K562 (cell line): ENCODE measurements around the gene PHETA1.

ENCODE experiments used
- ATF3 ChIP-seq, 2 experiments: fragments of 450-650 bp in 1 of 2; sonication (generic) in 1 of 2; formaldehyde crosslinking in 1 of 2; IDR thresholded peaks in 1 of 2; conservative IDR thresholded peaks in 1 of 2; 2 replicates each; pipeline versions ENCODE4 v1.6.1 to v1.8.1; 2016 to 2023; ENCODE audit warnings: mild to moderate bottlenecking in 2 of 2, moderate library complexity in 2 of 2, inconsistent platforms in 1 of 2, missing genetic modification reagents in 1 of 2
- CBFA2T3 ChIP-seq: fragments of 450-650 bp; IDR thresholded peaks from 2 replicates; pipeline ENCODE4 v1.6.1; 2017
- CHCHD3 ChIP-seq: fragments of 250-450 bp; sonication (Bioruptor Pico); IDR thresholded peaks from 2 replicates; pipeline ENCODE4 v2.1.2; 2022; ENCODE audit warnings: mild to moderate bottlenecking
- DPF2 ChIP-seq: fragments of 450-650 bp; IDR thresholded peaks from 2 replicates; pipeline ENCODE4 v1.6.1; 2016
- EGR1 ChIP-seq: fragments of 450-650 bp; conservative IDR thresholded peaks from 2 replicates; pipeline ENCODE4 v1.6.1; 2017; ENCODE audit warnings: mild to moderate bottlenecking
- POLR2A ChIP-seq: fragments of 450-650 bp; conservative IDR thresholded peaks from 2 replicates; pipeline ENCODE4 v1.6.1; 2016
- RERE ChIP-seq: sonication (generic); formaldehyde crosslinking; IDR thresholded peaks from 2 replicates; pipeline ENCODE4 v1.8.0; 2023; ENCODE audit warnings: missing genetic modification reagents, mild to moderate bottlenecking, borderline replicate concordance
- SMAD3 ChIP-seq: fragments of 450-650 bp; formaldehyde crosslinking; conservative IDR thresholded peaks from 2 replicates; pipeline ENCODE4 v1.4.0; 2020; ENCODE audit warnings: mild to moderate bottlenecking
- SMARCA4 ChIP-seq: fragments of 450-650 bp; IDR thresholded peaks from 2 replicates; pipeline ENCODE4 v1.6.1; 2016
- TCF7L2 ChIP-seq: fragments of 150-350 bp; IDR thresholded peaks from 2 replicates; pipeline ENCODE4 v1.6.1; 2016; ENCODE audit warnings: low read depth, mild to moderate bottlenecking, low read length, moderate library complexity

- TF ChIP-seq EGR1 (no peak), CHCHD3 (CRISPR knock-in tag) (no peak), RERE (no peak), SMAD3 (no peak), DPF2 (no peak), CBFA2T3 (no peak; the same call in 1 of the 2 replicates), ATF3 (IDR thresholded peaks at IDR 0.05) (no peak), ATF3 (CRISPR knock-in tag; conservative IDR thresholded peaks at IDR 0.05) (no peak), TCF7L2 (no peak), POLR2A (no peak), SMARCA4 (no peak)
Observed at GRCh38 chr12:111410431-111411184, 41.7 kb upstream of the PHETA1 start.
